Stimulated activated naive CD8-positive, alpha-beta T cell treated with anti-CD3 and anti-CD28 coated beads, Interleukin-15, amount 100 ng/mL, for 72 hours (primary cell): ENCODE results near the gene DHPS.
"Not testable (repeated sequence)": the region's sequence is repeated elsewhere in the genome, so short reads cannot be mapped to it uniquely, and the experiment has no call there.

Experiments used
- ATAC-seq: fragments of 150-1000 bp; cut with Tn5 transposase; 2 replicates; pipeline ENCODE4 v1.10.0; 2021; ENCODE audit warnings: mild to moderate bottlenecking, moderate library complexity
- DNase-seq, 2 donors: peaks; one replicate each; pipeline ENCODE4 v3.0.0; 2021 to 2022
- H3K27ac Mint-ChIP-seq, 2 donors: one replicate each; pipeline ENCODE4 v1.8.0; 2022; ENCODE audit warnings: mild to moderate bottlenecking in 2 of 2, mixed read lengths in 2 of 2, moderate library complexity in 2 of 2
- H3K27me3 Mint-ChIP-seq: one replicate; pipeline ENCODE4 v1.8.0; 2022; ENCODE audit warnings: mixed read lengths
- H3K4me1 Mint-ChIP-seq: one replicate; pipeline ENCODE4 v1.8.0; 2022; ENCODE audit warnings: mild to moderate bottlenecking, mixed read lengths
- H3K4me3 Mint-ChIP-seq, 2 donors: one replicate each; pipeline ENCODE4 v1.8.0; 2022; ENCODE audit warnings: mild to moderate bottlenecking in 2 of 2, mixed read lengths in 2 of 2, moderate library complexity in 1 of 2
- H3K9me3 Mint-ChIP-seq, 2 donors: one replicate each; pipeline ENCODE4 v1.8.0; 2022; ENCODE audit warnings: mixed read lengths in 2 of 2

Gene DHPS

GRCh38 chr19:12681074-12681987, at the start of gene DHPS:
Gene DHPS, minus strand, starts transcription at chr19:12681880. Its CDS starts 114 bp downstream, at chr19:12681766.
- peak within 1 kb of the TSS; percentile 99 for H3K4me3 Mint-ChIP-seq
- ATAC-seq = peak; percentile 91
- H3K27me3 Mint-ChIP-seq = no peaks in the 10 kb centered on the region
- peak within 1 kb of the TSS; percentile 97 to 99 for H3K27ac Mint-ChIP-seq
- H3K9me3 Mint-ChIP-seq = no peaks in the 10 kb centered on the region
- peak; percentile 89 to 95 for DNase-seq
- H3K4me1 Mint-ChIP-seq = peaks cover 33% of the 10 kb centered on the region

GRCh38 chr19:12731337-12731736, 49.7 kb upstream of the DHPS start:
- H3K4me1 Mint-ChIP-seq = peaks cover 66% of the 10 kb centered on the region
- ATAC-seq (no peak), DNase-seq (no peak)
- H3K27ac Mint-ChIP-seq = no peak overlapping the region
- H3K4me3 Mint-ChIP-seq = no peak overlapping the region
- H3K27me3 Mint-ChIP-seq = no peaks in the 10 kb centered on the region
- H3K9me3 Mint-ChIP-seq = no peaks in the 10 kb centered on the region

- no peak for ATAC-seq
Observed at GRCh38 chr19:12730064-12730463, 48.4 kb upstream of the DHPS start.

GRCh38 chr19:12727745-12728433, 46.2 kb upstream of the DHPS start:
- no peak overlapping the region for H3K27ac Mint-ChIP-seq
- no peak for DNase-seq
- no peak overlapping the region for H3K4me3 Mint-ChIP-seq
- peaks cover 58% of the 10 kb centered on the region for H3K4me1 Mint-ChIP-seq
- no peaks in the 10 kb centered on the region for H3K9me3 Mint-ChIP-seq
- H3K27me3 Mint-ChIP-seq = no peaks in the 10 kb centered on the region
- no peak for ATAC-seq

More at GRCh38 chr19:12730064-12730463, 48.4 kb upstream of the DHPS start:
- H3K4me1 Mint-ChIP-seq = peaks cover 58% of the 10 kb centered on the region
- H3K27ac Mint-ChIP-seq = peak overlapping the region in 1 of 2 donors; percentile 30
- H3K4me3 Mint-ChIP-seq = no peak overlapping the region
- DNase-seq = no peak
- no peaks in the 10 kb centered on the region for H3K27me3 Mint-ChIP-seq
- no peaks in the 10 kb centered on the region for H3K9me3 Mint-ChIP-seq

- ATAC-seq (no peak), DNase-seq (no peak)
- Mint-ChIP-seq H3K27ac (no peak overlapping the region), H3K4me3 (no peak overlapping the region), H3K27me3 (no peaks in the 10 kb centered on the region), H3K9me3 (no peaks in the 10 kb centered on the region), H3K4me1 (peaks cover 49% of the 10 kb centered on the region)
Observed at GRCh38 chr19:12726988-12727316, 45.3 kb upstream of the DHPS start.

- ATAC-seq, H3K27ac Mint-ChIP-seq, H3K4me3 Mint-ChIP-seq, DNase-seq, H3K27me3 Mint-ChIP-seq, H3K9me3 Mint-ChIP-seq: not testable (repeated sequence)
- peaks cover 50% of the 10 kb centered on the region for H3K4me1 Mint-ChIP-seq
Observed at GRCh38 chr19:12725612-12726011, 43.9 kb upstream of the DHPS start.

- ATAC-seq = peak; percentile 58
- Mint-ChIP-seq H3K9me3 (no peaks in the 10 kb centered on the region), H3K4me1 (peaks cover 45% of the 10 kb centered on the region), H3K4me3 (peak within 1 kb of the TSS; percentile 95 to 97), H3K27me3 (no peaks in the 10 kb centered on the region), H3K27ac (peak within 1 kb of the TSS; percentile 84 to 96)
- peak; percentile 67 to 75 for DNase-seq
Observed at GRCh38 chr19:12723641-12724426, 42.2 kb upstream of the DHPS start, which contains the start of gene TNPO2. Gene TNPO2, minus strand, starts transcription at chr19:12723932. Its CDS starts 2,955 bp downstream, at chr19:12720977.

GRCh38 chr19:12723381-12723640, 41.6 kb upstream of the DHPS start:
- Mint-ChIP-seq H3K27ac (peak overlapping the region in 1 of 2 donors; percentile 84), H3K4me1 (peaks cover 46% of the 10 kb centered on the region), H3K4me3 (peak overlapping the region; percentile 95 to 97), H3K9me3 (no peaks in the 10 kb centered on the region), H3K27me3 (no peaks in the 10 kb centered on the region)
- no peak for ATAC-seq
- DNase-seq = no peak

GRCh38 chr19:12722566-12723380, 41.1 kb upstream of the DHPS start:
- Mint-ChIP-seq H3K4me1 (peaks cover 46% of the 10 kb centered on the region), H3K27me3 (no peaks in the 10 kb centered on the region), H3K27ac (peak overlapping the region; percentile 84 to 96), H3K9me3 (no peaks in the 10 kb centered on the region), H3K4me3 (peak overlapping the region; percentile 95 to 97)
- DNase-seq (peak; percentile 89 to 95), ATAC-seq (peak; percentile 90)

GRCh38 chr19:12721656-12722565, 40.2 kb upstream of the DHPS start:
- H3K4me1 Mint-ChIP-seq = peaks cover 47% of the 10 kb centered on the region
- no peaks in the 10 kb centered on the region for H3K9me3 Mint-ChIP-seq
- peak overlapping the region; percentile 97 to 99 for H3K4me3 Mint-ChIP-seq
- ATAC-seq (peak; percentile 59), DNase-seq (peak; percentile 63 to 68)
- peak overlapping the region; percentile 97 to 99 for H3K27ac Mint-ChIP-seq
- no peaks in the 10 kb centered on the region for H3K27me3 Mint-ChIP-seq

GRCh38 chr19:12720851-12721655, 39.4 kb upstream of the DHPS start:
- peak overlapping the region; percentile 92 to 99 for H3K4me3 Mint-ChIP-seq
- DNase-seq (peak in 1 of 2 donors; percentile 38), ATAC-seq (peak; percentile 17)
- no peaks in the 10 kb centered on the region for H3K9me3 Mint-ChIP-seq
- peaks cover 45% of the 10 kb centered on the region for H3K4me1 Mint-ChIP-seq
- H3K27me3 Mint-ChIP-seq = no peaks in the 10 kb centered on the region
- peak overlapping the region; percentile 97 to 99 for H3K27ac Mint-ChIP-seq

GRCh38 chr19:12720296-12720695, 38.6 kb upstream of the DHPS start:
- no peaks in the 10 kb centered on the region for H3K27me3 Mint-ChIP-seq
- peaks cover 45% of the 10 kb centered on the region for H3K4me1 Mint-ChIP-seq
- peak overlapping the region; percentile 92 to 98 for H3K4me3 Mint-ChIP-seq
- DNase-seq = no peak
- no peaks in the 10 kb centered on the region for H3K9me3 Mint-ChIP-seq
- no peak overlapping the region for H3K27ac Mint-ChIP-seq
- no peak for ATAC-seq

- no peaks in the 10 kb centered on the region for H3K9me3 Mint-ChIP-seq
- peak overlapping the region in 1 of 2 donors; percentile 35 for H3K27ac Mint-ChIP-seq
- H3K4me1 Mint-ChIP-seq = peaks cover 26% of the 10 kb centered on the region
- no peak overlapping the region for H3K4me3 Mint-ChIP-seq
- H3K27me3 Mint-ChIP-seq = no peaks in the 10 kb centered on the region
- ATAC-seq (no peak), DNase-seq (no peak)
Observed at GRCh38 chr19:12715929-12716328, 34.2 kb upstream of the DHPS start.
